K562 (cell line): ENCODE measurements around the gene SLC4A2. TPM values are rescaled to one million over a fixed set of nuclear protein-coding genes. Genes with fewer than 3 reads are reported as not detected.

Source experiments
- RBM17 ChIP-seq: fragments of 200-400 bp; formaldehyde crosslinking; IDR thresholded peaks from 2 replicates; pipeline ENCODE4 v1.6.1; 2017; ENCODE audit warnings: low read depth, mild to moderate bottlenecking, low read length, borderline replicate concordance
- polyA plus RNA-seq, 8 experiments: library from polyadenylated mRNA; depleted of rRNA in 4 of 8; stranded (reverse) in 5 of 8; unstranded in 3 of 8; fragments of >200 nt; fragmentation: Nextera tagmentation in 2 of 8; fragmentation: Illumina TruSeq in 1 of 8; extraction: Ambion mirVana in 2 of 8; extraction: Trizol in 1 of 8; gene quantifications; 2 replicates each; pipeline versions ENCODE4 v1.2.1 to v1.2.3, GENCODE V29; 2011 to 2014; ENCODE audit warnings: inconsistent platforms in 1 of 8, missing spikeins in 1 of 8
- total RNA-seq, 7 experiments: library from RNA; depleted of rRNA in 6 of 7; stranded (reverse); fragments of >200 nt in 6 of 7; fragmentation: Illumina TruSeq in 2 of 7; extraction: Trizol in 2 of 7; gene quantifications; 2 replicates each; pipeline versions ENCODE4 v1.2.1 to v1.2.3, GENCODE V29; 2011 to 2021; ENCODE audit warnings: low replicate concordance in 1 of 7
- TF ChIP-seq, protein P1 (sequence below), 3 experiments: fragments of 200-800 bp in 1 of 3; sonication (Bioruptor generic) in 1 of 3; sonication (generic) in 1 of 3; formaldehyde crosslinking in 1 of 3; IDR thresholded peaks; 2 replicates each; pipeline versions ENCODE4 v1.6.1 to v1.8.0; 2016 to 2022; ENCODE audit warnings: mild to moderate bottlenecking in 2 of 3, missing compliant biosample characterization in 2 of 3, missing genetic modification characterization in 2 of 3, missing genetic modification reagents in 1 of 3
- TF ChIP-seq, protein P2 (sequence below), 3 experiments: fragments of 200-800 bp in 1 of 3; fragments of 250-450 bp in 1 of 3; fragments of 450-650 bp in 1 of 3; sonication (Bioruptor Pico) in 1 of 3; sonication (Bioruptor generic) in 1 of 3; formaldehyde crosslinking in 1 of 3; IDR thresholded peaks; 2 replicates each; pipeline versions ENCODE4 v1.6.1 to v1.8.0; 2016 to 2022; ENCODE audit warnings: mild to moderate bottlenecking in 2 of 3, missing genetic modification characterization in 2 of 3, missing compliant biosample characterization in 1 of 3, moderate library complexity in 1 of 3
- TF ChIP-seq, protein P3 (sequence below): fragments of 250-450 bp; sonication (Bioruptor Pico); IDR thresholded peaks from 2 replicates; pipeline ENCODE4 v1.5.0; 2021

SLC4A2 gene
- total and polyA plus RNA-seq, 9 of the 15 experiments (the other 6 are each of a cell fraction or from before 2014, with no cell fraction given): 11.4 to 375 (median 130) TPM

DNA sequence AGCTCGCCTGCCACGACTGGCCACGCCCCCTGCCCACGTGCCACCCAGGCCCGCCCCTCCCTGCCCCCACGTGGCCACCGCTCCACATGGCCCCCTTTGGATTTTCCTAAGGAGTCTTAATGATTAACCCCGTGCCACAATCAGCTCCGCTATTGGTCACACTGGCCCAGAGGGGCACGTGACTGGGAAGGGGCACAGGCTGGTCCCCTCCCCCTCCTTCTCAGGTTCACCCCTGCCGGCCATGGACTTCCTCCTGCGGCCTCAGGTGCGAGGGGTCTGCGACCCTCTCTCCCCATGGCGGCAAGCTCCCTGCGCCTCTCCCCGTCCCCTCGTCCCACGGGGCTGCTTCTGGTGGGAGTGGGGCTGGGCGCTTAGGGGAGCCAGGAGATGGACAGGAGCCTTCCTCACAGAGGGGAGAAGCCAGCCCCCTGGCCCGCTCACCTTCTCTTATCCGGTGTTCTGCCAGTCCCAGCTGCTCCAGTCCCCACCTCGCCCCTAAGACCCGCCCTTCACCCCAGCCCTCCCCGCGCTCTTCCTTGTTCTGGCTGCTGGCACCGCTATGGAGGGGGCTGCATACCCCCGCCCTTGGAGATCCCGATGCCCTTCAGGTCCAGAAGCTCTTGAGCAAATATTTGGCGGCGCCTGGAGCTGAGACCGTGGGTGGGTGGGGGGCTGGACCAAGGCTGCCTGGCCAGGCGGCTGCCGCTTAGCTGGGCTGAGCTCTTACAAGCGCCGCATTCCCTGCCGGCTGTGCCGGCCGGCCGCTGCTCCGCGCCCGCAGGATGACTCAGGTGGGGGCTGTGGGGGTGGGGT is 3.2 kb downstream of the SLC4A2 start (continued):
- TF ChIP-seq, protein P1, sequence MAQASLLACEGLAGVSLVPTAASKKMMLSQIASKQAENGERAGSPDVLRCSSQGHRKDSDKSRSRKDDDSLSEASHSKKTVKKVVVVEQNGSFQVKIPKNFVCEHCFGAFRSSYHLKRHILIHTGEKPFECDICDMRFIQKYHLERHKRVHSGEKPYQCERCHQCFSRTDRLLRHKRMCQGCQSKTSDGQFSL (CRISPR knock-in tag; IDR thresholded peaks at IDR 0.05): peak; percentile 14; the same call in 1 of the 2 replicates
- TF ChIP-seq, protein P1 (tag; IDR thresholded peaks at IDR 0.05): no peak
- TF ChIP-seq, protein P2, sequence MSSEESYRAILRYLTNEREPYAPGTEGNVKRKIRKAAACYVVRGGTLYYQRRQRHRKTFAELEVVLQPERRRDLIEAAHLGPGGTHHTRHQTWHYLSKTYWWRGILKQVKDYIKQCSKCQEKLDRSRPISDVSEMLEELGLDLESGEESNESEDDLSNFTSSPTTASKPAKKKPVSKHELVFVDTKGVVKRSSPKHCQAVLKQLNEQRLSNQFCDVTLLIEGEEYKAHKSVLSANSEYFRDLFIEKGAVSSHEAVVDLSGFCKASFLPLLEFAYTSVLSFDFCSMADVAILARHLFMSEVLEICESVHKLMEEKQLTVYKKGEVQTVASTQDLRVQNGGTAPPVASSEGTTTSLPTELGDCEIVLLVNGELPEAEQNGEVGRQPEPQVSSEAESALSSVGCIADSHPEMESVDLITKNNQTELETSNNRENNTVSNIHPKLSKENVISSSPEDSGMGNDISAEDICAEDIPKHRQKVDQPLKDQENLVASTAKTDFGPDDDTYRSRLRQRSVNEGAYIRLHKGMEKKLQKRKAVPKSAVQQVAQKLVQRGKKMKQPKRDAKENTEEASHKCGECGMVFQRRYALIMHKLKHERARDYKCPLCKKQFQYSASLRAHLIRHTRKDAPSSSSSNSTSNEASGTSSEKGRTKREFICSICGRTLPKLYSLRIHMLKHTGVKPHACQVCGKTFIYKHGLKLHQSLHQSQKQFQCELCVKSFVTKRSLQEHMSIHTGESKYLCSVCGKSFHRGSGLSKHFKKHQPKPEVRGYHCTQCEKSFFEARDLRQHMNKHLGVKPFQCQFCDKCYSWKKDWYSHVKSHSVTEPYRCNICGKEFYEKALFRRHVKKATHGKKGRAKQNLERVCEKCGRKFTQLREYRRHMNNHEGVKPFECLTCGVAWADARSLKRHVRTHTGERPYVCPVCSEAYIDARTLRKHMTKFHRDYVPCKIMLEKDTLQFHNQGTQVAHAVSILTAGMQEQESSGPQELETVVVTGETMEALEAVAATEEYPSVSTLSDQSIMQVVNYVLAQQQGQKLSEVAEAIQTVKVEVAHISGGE (CRISPR knock-in tag; IDR thresholded peaks at IDR 0.05): peak in 1 of 3 experiments; percentile 17; a peak in 1 of 6 replicates
- TF ChIP-seq, protein P3, sequence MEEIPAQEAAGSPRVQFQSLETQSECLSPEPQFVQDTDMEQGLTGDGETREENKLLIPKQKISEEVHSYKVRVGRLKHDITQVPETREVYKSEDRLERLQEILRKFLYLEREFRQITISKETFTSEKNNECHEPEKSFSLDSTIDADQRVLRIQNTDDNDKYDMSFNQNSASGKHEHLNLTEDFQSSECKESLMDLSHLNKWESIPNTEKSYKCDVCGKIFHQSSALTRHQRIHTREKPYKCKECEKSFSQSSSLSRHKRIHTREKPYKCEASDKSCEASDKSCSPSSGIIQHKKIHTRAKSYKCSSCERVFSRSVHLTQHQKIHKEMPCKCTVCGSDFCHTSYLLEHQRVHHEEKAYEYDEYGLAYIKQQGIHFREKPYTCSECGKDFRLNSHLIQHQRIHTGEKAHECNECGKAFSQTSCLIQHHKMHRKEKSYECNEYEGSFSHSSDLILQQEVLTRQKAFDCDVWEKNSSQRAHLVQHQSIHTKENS: no peak
- no peak for TF ChIP-seq RBM17
